ENCODE measurements around the gene GRB14.

GRCh38 chr2:164551519-164551918 lies 69.8 kb downstream of the GRB14 start:
- TF ChIP-seq, protein P1, sequence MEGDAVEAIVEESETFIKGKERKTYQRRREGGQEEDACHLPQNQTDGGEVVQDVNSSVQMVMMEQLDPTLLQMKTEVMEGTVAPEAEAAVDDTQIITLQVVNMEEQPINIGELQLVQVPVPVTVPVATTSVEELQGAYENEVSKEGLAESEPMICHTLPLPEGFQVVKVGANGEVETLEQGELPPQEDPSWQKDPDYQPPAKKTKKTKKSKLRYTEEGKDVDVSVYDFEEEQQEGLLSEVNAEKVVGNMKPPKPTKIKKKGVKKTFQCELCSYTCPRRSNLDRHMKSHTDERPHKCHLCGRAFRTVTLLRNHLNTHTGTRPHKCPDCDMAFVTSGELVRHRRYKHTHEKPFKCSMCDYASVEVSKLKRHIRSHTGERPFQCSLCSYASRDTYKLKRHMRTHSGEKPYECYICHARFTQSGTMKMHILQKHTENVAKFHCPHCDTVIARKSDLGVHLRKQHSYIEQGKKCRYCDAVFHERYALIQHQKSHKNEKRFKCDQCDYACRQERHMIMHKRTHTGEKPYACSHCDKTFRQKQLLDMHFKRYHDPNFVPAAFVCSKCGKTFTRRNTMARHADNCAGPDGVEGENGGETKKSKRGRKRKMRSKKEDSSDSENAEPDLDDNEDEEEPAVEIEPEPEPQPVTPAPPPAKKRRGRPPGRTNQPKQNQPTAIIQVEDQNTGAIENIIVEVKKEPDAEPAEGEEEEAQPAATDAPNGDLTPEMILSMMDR (IDR thresholded peaks at IDR 0.05; ENCODE audit: insufficient read depth, low read depth, low read length) = no peak
- TF ChIP-seq EZH2 (IDR thresholded peaks at IDR 0.05; ENCODE audit: insufficient read depth, low read length) = no peak
